Left ventricle myocardium inferior (tissue), 1 donor: ENCODE measurements around the gene CRIP2. TPM values are rescaled to one million over a fixed set of nuclear protein-coding genes. Genes with fewer than 3 reads are reported as not detected.

Experiments used
- DNase-seq: peaks from one replicate; pipeline ENCODE4 v3.0.0-alpha.2; 2020
- H3K27ac ChIP-seq: fragments of 200-600 bp; replicated peaks from 2 replicates; pipeline ENCODE4 v1.8.0; 2021
- H3K27me3 ChIP-seq: fragments of 200-600 bp; 2 replicates; pipeline ENCODE4 v1.8.0; 2021; ENCODE audit warnings: low read depth
- H3K36me3 ChIP-seq: fragments of 200-600 bp; 2 replicates; pipeline ENCODE4 v1.8.0; 2021
- H3K4me1 ChIP-seq: fragments of 200-600 bp; 2 replicates; pipeline ENCODE4 v1.8.0; 2021
- H3K4me3 ChIP-seq: fragments of 200-600 bp; 2 replicates; pipeline ENCODE4 v1.8.0; 2021; ENCODE audit warnings: mild to moderate bottlenecking, moderate library complexity
- H3K9me3 ChIP-seq: fragments of 200-600 bp; replicated peaks from 2 replicates; pipeline ENCODE4 v1.8.0; 2021
- CTCF ChIP-seq: fragments of 200-600 bp; IDR thresholded peaks from 2 replicates; pipeline ENCODE4 v1.8.0; 2021; ENCODE audit warnings: antibody characterized with exemption, mild to moderate bottlenecking, borderline replicate concordance
- intact Hi-C: fragments of 100-400 bp; cut with micrococcal nuclease; formaldehyde crosslinking; loops from one replicate; pipeline ENCODE4 v1.11.0; 2022
- total RNA-seq: library from RNA; stranded (reverse); fragmentation: NEBNext Ultra II Directional; extraction: Animal tissue kit (Norgen Biotek cat#: 25700); gene quantifications from one replicate; pipeline ENCODE4 v1.2.1, GENCODE V29; 2021
- donor health status: DM: no; HTN: yes; CAD: no; lungs with severe emphysema.

Gene CRIP2
- total RNA-seq, 1 donor from 2014 or later = 1,068 TPM

DNA sequence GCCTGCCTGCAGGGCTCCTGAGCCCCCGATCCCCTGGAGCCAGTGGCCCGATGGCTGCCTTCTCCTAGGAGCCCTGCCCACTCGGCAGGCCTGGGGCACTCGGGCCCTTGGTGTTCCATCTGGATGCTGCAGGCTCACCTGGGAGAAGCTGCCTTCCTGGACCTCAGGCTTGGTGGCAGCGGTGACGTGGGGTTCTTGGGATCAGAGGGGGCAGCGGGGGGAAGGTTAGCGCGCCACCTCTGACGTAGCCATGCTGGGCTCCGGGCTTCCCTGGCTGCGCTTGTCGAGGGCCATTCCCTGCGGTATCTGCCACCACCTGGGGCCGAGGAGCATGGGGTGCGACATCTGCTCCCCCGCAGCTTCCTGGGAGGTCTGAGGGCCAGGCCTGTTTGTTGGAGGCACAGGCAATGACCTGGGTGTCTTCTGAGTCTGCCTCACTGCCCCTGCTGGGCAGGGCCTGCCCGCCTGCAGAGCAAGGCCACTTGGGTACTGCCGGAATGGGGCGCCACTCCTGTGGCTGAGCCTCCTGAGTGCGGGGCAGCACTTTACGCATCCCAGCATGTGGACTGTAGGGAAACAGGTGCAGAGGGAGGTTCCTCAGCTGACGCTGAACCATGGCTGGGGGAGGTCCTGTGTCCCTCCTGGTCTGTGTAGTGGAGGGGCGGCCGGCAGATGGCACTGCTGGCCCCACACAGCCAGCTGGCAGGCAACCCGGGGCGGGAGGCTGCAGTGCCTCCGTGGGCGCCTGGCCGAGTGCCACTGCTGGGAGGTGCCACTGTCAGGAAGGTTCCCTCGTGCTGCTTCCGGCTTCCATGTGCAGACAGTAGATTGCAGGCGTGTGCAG lies 34.7 kb upstream of the CRIP2 start:
- DNase-seq = no peak
- peaks cover 20% of the 10 kb centered on the region for H3K36me3 ChIP-seq
- TF ChIP-seq CTCF = no peak
- H3K4me3 ChIP-seq = no peak overlapping the region
- peaks cover 6% of the 10 kb centered on the region for H3K9me3 ChIP-seq
- no peak overlapping the region for H3K27ac ChIP-seq
- no peaks in the 10 kb centered on the region for H3K27me3 ChIP-seq
- intact Hi-C loops = no loop called here
- H3K4me1 ChIP-seq = peaks cover 28% of the 10 kb centered on the region

GRCh38 chr14:105440554-105440900 lies 34.1 kb upstream of the CRIP2 start:
- Histone ChIP-seq H3K36me3 (peaks cover 25% of the 10 kb centered on the region), H3K9me3 (peaks cover 4% of the 10 kb centered on the region), H3K27me3 (no peaks in the 10 kb centered on the region), H3K27ac (no peak overlapping the region), H3K4me1 (peaks cover 28% of the 10 kb centered on the region), H3K4me3 (no peak overlapping the region)
- no peak for DNase-seq
- intact Hi-C loops = no loop called here
- no peak for TF ChIP-seq CTCF

GRCh38 chr14:105440992-105441391 lies 33.6 kb upstream of the CRIP2 start:
- Histone ChIP-seq H3K36me3 (peaks cover 26% of the 10 kb centered on the region), H3K4me3 (no peak overlapping the region), H3K27ac (no peak overlapping the region), H3K4me1 (peaks cover 28% of the 10 kb centered on the region), H3K9me3 (no peaks in the 10 kb centered on the region), H3K27me3 (no peaks in the 10 kb centered on the region)
- no peak for TF ChIP-seq CTCF
- intact Hi-C loops = no loop called here
- no peak for DNase-seq

DNA sequence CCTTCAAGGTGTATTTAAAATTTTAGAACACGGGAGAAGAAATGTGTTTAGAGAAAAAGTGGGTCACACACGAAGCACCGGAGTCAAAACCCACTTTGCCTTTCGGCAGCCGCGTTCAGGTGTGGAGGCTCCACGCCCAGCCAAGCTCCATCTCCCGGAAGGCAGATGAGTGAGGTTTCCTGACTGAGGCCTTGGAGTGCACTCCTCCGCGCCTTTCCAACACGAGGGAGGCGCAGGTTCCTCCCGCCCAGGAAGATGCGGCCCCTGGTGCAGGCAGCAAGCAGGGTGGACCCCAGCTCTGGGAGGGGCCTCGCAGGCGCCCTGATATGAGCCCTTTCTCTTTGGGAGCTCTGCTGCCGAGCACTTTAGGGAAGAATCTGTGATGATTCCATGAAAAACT lies 32.5 kb upstream of the CRIP2 start:
- Histone ChIP-seq H3K36me3 (peaks cover 19% of the 10 kb centered on the region), H3K27me3 (no peaks in the 10 kb centered on the region), H3K4me3 (no peak overlapping the region), H3K27ac (no peak overlapping the region), H3K9me3 (no peaks in the 10 kb centered on the region), H3K4me1 (peaks cover 22% of the 10 kb centered on the region)
- TF ChIP-seq CTCF = no peak
- no peak for DNase-seq
- intact Hi-C loops = no loop called here

DNA sequence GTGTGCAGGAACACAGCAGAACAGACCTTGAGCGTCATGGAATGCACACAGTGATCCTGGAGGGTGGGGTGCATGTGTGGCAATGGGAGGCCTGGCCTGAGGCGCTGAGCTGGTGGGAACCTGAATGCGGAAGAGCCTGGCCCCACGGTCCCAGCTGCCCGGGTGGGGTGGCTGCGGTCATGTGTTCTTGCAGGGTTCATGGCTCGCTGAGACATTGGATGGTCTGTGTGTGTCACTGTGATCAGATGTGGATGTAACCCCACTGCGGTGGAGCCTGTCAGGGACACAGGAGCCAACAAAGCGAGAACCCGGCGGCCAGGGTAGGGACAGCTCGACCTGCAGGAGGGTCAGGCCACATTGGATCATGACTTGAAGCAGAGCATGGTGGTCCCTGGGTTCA lies 31.8 kb upstream of the CRIP2 start:
- intact Hi-C loops = no loop called here
- Histone ChIP-seq H3K4me1 (peaks cover 21% of the 10 kb centered on the region), H3K27me3 (no peaks in the 10 kb centered on the region), H3K27ac (no peak overlapping the region), H3K36me3 (peaks cover 19% of the 10 kb centered on the region), H3K9me3 (no peaks in the 10 kb centered on the region), H3K4me3 (no peak overlapping the region)
- no peak for TF ChIP-seq CTCF
- DNase-seq = no peak
